Left hindlimb (tissue), 1 donor: Measurements from ENCODE around the gene EPHB1.
A peak's percentile ranks its signal among the peaks of the same experiment; 100 is the strongest.
"Not testable (repeated sequence)": the region's sequence is repeated elsewhere in the genome, so short reads cannot be mapped to it uniquely, and the experiment has no call there.

Experiments used
- DNase-seq: peaks from one replicate; pipeline ENCODE4 v3.0.0-alpha.2; 2018

EPHB1 gene

DNA sequence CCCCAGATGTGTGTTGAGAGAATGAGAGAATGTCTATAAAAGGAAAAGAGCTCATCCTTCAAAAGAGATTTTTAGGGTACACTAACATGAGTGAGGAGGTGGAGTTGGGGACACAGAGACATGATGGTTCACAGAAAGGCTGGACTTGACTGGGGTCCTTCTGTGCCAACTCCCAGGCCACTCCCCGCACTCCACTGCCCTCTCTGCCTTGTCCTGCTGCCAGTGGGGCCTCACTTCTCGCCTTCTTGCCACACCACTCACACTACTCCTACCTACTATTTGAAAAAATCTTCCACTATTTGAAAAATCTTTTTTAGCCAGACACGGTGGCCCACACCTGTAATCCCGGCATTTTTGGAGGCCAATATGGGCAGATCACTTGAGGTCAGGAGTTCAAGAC lies 298.1 kb downstream of the EPHB1 start:
- no peak for DNase-seq

DNA sequence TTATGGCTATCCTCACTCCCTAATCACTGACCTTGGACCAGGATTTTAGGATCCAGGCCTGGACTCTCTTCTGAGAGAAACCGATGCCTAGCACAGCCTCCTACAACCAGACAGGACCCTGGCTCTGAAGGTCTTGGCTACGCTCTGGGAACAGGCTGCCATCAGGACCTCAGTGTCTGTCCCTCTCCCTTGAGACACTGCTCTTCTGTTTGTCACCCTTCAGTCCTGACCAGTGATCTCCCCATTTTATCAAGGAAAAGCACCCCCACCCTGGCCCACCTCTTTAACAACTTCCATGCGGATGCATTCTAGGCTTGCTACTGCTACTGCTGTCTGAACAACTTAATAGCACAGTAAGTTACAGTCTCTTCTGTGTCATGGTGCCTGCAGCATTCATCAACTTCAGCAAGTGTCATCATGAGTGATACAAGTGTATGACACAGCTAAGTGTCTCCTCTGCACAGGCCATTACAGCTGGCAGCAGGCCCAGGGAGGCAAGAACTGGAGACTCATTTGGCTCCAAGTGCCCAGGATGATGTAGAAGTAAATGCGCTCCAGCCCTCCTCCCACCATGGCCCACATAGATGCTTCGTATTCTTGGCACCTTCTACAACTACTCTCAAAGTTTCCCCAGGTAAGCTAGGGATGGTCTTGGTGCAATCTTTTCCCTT lies 302.4 kb downstream of the EPHB1 start:
- DNase-seq: no peak

DNA sequence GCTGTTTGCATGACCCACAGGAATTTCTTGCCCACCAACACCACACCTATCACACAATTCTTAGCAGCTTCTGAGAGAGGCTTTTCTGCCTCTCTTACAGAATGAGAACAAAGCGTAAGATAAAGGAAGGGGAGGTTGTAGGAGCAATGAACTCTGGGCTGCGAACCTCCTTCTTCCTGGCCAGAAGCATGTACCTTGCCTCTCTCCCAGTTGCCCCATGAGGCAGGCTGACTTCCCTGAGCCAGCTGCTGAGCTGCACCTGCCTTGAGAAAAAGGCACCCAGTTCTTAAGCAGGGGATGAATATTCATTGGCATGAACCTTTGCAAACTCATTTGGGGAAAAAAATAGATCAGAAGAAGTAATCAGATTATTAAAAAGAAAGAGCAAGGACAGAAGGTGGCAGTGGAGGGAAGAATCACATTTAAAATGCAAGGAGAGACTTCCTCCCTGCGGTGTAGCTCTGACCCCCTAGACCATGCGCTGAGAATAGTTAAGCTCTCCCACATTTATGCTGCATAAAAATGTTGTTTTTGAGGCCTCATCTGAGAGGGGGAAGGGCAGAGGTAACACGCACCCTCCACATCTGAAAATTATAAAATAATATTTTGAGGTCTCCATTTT lies 304.8 kb downstream of the EPHB1 start:
- no peak for DNase-seq

DNA sequence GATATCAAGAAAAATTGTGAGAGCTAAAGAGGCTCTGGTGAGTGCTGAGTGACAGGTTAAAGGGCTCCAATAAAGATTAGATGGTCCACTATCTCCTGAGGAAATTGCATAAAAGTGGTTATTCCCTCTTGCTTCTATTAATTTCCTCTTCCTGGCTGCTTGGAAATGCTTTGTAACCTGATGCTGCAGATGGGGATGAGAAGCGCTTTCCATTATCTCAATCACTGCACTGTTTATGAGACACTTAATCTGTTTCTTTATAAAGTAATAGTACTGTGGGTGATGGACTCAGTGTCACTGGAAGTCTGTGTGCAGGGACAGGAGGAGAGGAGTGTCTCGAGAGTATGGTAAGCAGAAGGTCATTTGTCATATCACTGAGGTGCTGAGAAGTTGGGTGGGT lies 305.3 kb downstream of the EPHB1 start:
- DNase-seq: no peak

DNA sequence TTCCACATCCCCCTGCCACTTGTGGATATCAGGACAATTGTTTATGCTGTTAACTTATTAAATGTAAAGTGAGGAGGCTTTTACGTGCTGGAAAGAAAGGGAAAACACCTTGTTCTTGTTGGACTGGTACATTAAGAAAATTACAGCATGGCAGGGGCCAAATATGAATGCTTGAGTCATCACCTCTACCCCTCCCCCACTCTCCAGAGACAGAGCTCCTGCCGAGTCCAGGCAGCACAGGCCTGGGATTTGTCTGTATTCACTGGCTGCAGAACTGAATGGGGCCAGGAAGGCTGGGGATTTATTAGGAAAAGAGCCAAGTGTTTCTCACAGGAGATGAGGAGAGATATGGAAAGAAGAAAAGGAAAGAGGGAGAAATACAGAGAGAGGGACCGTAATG lies 308.9 kb downstream of the EPHB1 start:
- DNase-seq: no peak

DNA sequence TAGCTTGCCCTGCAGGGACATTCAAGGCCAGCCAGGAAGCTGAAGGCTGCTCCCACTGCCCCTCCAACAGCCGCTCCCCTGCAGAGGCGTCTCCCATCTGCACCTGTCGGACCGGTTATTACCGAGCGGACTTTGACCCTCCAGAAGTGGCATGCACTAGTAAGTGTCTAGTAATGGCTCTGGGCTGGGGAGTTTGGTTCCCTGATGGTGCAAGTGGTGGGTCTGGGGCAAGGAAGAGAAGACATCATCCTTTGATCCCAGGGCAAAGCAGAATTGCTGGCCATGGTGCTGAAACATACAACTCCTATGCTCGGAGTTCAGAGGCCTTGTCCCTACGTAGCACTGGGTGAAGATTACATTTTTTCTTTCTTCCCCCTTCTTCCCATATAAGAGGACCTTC lies 311.4 kb downstream of the EPHB1 start:
- DNase-seq: peak; percentile 42

DNA sequence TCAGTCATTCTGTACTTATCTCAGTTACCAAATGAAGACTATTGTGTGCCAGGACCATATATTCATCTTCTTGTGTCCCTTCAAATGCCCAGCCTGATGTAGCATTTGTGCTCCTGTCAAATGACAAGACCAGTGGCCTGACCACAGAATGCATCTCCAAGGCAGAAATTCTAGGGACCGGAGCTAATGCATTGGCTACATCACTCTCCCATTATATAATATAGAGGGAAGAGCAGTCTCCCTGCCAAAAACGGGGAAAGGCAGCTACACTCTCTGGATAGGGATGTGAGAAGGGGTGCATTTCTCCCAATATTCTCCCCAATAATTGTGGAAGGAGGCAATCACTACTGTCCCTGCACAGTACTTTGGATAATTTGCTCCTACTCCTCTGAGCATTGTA lies 312.0 kb downstream of the EPHB1 start:
- DNase-seq: no peak

DNA sequence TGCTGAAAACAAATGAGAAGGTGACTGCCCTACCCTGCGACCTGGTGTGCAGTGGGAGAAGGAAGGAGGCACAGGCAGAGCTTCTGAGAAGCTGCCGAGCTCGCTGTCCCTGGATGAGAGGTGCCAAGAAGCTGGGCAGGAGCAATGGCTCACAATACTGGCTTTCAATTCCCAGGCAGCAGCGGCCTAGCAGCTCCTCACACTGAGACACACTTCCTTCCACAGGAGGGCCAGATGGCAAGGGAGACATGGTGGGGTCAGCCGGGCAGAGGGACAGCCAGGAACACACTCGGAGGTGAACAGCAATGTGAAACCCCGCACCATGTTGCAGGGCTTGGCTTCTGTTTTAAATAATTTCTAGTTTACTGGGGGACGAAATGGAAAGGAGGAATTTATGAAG lies 314.6 kb downstream of the EPHB1 start:
- DNase-seq: no peak

DNA sequence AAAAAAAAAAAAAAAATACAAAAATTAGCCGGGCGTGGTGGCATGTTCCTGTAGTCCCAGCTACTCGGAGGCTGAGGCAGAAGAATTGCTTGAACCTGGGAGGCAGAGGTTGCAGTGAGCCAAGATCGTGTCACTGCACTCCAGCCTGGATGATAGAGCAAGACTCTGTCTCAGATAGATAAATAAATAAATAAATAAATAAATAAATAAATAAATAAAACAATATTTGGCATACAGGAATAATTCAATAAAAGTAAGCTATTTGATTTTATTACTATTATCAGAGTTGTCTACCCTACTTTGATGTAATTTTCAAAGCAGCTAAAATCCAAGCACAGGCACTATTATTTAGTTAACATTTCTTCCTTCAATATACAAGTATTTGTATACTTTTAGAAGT lies 319.5 kb downstream of the EPHB1 start:
- not testable (repeated sequence) for DNase-seq

DNA sequence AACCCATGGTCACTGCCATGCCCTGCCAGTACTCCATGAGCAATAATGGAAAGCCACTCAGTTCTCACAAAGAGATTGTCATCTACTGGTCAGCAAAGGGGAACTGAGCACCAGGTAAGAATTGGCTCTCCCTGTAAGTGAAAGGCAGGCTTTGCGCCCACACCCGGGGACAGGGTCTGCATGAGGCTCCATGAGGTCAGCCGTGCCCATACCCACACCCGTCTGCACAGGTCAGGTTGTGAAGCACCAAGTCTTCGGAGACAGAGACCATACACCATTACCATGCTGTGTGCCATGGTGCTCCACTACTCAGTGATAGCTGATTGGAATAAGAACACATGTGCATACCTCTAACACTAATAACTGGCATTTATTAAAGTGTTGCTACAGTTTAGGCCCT lies 322.9 kb downstream of the EPHB1 start:
- no peak for DNase-seq

DNA sequence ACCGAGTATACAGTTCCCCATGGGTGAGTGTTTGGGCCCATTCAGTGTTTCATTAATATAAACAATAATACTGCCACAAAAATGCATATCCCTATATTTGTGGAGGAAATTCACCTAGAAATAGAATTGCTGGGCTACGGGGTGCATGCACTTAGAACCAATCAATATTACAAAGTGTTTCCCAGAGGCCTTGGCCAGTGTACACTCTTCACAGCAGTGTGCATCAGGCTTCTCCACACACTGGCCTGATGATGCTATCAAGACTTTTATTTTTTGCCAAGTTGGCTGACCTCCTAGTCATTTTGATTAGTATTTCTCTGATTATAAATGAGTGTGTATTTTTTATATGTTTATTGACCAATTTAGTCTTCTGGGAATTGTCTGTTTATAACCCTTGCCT lies 323.7 kb downstream of the EPHB1 start:
- DNase-seq: no peak

DNA sequence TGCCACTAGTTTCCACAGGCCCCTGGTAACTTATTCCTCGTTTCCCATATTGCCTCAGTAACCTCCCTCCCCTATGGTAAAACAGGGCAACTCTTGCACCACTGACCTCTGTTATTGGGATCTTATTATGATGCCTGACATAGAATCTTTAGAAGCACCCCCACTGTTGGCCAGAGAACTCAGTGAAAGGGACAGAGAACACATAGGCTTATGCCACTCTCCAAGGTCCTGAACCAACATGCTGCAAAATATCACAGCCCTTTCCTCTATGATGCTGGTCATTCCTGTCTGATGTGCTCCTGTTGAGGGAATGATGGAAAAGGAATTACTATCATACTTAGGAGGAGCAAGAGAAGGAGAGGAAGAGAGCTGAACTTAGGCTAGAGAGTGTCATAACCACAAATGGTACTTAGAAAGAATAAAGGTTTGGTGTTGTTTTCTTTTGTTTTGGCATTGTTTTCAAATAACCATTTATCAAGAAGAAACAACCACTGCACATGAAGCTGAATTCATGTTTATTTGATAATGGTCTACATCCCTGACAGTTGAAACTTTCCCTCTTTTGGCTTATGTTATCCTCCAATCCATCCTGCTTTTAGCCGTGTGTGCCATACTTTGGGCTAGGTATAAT lies 330.2 kb downstream of the EPHB1 start:
- peak; percentile 32 for DNase-seq

DNA sequence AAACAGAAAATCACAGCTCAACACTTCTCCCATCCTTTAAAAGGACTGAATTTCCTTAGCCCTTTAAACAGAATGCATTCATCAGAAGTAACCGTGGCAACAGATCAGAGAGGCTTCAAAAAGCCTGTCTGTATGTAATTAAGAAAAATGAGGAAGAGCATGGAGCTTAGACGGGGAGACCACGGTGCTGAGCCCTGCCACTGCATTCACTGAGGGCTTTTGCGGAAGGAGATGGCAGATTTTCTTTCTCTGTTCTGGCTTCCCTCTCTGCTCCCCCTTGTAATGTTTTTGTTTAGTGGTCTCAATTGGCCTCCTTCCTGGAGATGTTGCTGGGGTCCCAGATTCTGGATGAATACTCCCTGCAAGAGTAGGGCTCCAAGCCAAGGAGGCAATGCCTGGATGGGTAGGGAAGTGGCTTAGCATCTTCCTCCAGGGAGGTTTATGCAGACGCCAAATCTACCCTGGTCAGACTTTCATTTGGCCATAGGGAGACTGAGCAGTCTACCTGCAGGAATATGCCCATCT lies 332.9 kb downstream of the EPHB1 start:
- DNase-seq: no peak

DNA sequence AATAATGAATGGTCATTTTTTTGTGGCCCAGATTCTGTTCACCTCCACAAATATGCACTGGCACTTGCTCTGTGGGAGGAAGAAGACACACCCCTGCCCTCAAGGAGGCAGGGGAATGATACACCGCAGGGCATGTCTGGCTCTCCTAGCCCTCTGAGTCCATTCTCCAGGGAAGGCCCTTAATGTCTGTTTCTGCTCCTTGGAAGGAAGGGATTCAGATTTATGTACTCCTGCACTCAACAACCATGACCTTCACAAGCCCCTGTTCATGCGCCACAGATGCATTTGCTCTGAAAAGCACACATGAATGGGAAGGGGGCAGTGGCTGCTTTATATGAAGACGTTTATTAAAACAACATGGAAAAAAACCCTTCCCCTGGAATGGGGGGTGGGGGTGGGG lies 333.8 kb downstream of the EPHB1 start:
- no peak for DNase-seq

DNA sequence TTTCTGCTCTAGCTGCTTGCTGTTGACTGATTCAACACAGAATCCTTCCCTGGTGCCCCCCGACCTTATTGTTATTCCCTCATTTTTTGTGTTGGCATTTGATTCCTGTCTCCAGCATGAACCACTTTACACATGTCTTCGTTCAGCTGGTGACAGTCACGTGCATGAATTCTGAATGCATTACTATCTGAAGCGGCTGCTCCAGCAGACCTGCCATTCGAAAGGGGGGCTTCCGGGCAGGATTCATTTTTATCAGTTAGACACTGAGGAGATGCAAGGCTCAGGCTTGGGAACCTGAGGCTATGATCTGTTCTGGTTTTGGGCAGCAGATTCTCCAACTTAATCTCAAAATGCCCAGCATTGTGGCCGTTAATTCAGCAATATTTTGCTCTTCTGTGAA lies 336.2 kb downstream of the EPHB1 start:
- DNase-seq: no peak

DNA sequence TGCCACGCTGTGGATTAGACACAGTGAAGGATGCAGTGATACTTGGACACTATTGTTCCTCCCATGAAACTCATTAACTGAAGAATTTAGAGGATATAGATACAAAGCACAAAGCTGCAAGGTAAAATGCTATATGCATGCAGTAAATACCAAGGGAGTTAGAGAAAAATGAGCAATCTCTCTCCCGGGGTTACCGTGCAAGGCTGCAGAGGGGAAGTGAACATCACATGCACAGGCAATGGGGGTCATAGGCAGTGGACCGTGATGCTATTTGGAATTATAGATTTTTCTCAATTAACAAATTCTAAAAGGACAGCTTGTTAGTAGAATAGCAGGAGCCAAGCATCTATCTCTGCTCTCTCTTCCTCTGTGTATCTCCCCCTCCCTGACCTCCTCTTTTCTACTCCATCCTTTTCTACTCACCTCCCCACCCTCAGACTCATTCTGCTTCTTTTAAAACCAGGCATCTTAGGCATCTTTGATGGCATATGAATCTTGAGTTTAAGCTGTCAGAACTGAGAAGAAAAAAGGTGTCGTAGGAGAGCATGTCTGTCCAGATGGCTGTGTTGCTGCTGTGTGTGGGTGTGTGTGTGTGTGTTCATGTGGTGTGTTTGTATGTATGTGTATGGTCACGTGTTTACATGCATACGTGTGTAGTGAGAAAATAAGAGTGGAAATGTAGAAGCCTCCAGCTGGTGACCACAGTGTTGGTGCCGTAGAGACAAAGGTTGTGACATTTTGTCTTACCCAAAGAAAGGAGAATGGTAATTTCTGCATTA lies 339.0 kb downstream of the EPHB1 start:
- no peak for DNase-seq

DNA sequence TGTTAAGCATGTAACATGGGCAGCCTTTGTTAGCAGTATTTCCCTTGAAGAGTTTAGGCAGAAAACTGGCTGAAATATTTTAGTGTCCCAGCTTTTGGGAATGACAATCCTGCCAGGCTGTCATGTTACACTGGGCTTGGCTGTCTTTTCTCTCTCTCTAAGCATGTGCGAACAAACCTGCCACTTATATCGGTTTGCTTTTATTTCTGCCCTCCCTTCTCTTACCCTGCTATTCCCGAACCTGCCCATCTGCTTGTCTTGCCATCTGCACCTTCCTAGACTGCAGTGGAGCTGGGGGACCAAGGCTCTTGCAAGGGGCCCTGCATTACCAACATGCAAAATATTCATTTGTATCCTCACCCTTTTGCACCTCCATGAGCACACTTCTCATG lies 339.6 kb downstream of the EPHB1 start:
- no peak for DNase-seq

DNA sequence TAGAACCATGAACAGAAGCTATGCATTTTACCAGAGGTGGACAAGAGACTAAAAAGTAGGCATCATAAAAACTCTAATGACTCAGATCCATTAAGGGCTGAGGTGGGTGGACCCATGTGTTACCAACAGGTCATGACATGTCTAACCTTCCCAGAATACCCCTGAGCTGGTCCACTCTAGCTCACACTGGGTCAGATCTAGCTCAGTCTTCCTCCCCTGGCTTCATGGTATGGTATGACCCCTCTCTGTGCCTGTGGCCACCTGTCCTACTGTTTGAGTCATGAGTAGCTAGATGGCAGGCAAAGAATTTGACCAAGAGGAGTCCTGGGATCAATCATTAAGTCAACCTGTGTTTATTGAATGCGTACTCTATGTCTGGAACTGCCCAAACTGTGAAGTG lies 340.4 kb downstream of the EPHB1 start:
- no peak for DNase-seq

DNA sequence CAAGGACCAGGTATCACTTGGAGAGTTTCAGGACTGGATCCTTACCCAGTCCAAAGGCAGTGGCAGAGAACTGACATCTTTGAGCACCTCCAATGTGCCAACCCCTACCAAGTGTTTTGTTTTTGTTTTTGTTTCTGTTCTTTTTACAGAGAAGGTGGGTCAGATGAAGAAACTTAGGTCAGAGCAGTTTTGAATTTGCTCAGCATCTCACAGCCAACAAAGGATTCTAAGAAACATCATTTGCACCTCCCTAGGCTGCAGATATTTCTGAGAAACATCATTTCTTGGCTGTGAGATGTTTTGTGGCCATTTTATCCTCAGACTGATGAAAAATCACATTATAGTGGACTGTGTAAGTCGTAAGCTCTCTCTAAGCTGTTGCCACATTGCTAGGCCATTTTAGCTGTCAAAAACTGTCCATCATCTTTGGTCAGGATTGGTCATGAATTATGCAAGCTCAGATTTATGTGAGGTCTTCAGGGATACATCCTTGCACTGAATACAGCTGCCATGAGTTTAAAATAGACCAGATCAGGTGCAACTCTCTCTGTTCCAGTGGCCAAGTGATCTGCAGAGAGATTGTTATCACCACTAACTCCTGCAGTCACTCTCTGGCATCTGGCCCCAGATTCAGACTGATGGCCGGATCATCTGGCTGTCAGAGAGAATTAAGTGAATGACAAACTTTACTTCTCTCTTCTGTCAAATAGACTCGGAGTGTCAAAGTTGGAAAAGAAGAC lies 341.5 kb downstream of the EPHB1 start:
- no peak for DNase-seq

DNA sequence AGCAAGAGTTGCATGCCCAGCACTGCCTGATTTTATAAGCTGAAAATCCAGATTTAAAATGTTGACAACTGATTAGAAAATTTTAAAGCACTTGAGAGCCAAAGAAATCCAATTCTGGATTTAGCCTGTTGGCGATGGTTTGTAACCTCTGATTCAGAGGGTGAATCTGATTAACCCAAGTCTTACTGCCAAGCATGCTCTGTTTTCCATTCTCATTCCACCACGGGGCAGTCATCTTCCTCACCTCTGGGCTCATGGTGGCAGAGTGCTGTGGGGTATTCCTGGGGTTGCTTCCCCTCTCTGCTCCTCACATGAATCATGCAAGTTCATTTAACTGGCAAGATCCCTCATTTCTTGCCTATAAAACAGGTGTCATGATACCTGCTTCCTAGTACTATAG lies 342.2 kb downstream of the EPHB1 start:
- no peak for DNase-seq

DNA sequence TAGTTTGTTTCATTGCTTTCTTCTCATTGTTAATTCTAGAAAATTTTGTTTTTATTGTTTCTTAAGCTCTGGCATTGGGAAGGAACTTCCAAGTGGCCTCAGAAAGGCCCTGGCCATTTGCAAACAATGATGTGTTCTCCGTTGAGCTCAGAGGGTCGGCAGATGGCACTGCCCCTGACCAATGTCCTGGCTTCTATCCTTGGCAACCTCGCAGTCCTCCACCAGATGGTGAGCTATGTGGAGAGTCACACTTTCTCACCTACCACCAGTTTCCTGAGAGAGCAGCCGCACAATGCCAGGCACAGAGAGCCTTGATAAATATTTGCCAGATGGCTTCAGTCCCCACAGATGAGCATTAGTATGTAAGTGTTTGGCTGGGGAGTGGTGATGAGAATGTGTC lies 343.7 kb downstream of the EPHB1 start:
- DNase-seq: no peak

DNA sequence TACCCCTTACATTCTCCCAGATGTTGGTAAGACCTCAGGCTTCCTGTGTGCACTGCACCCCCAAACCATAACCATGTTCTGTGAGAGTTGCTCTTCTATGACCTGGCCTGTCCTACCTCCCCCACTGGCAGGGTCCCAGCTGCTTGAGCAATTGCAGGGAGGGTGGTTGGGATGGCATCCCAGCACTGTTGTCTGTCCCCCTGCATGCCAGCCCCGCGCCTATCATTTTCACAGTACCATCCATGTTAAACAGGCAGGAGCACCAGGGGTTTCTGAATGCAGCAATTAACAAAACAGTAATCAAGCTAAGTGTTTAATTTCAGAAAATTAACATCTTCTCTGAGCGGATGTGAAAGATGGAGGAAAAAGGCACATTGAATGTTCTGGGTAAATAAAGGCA lies 345.5 kb downstream of the EPHB1 start:
- no peak for DNase-seq

DNA sequence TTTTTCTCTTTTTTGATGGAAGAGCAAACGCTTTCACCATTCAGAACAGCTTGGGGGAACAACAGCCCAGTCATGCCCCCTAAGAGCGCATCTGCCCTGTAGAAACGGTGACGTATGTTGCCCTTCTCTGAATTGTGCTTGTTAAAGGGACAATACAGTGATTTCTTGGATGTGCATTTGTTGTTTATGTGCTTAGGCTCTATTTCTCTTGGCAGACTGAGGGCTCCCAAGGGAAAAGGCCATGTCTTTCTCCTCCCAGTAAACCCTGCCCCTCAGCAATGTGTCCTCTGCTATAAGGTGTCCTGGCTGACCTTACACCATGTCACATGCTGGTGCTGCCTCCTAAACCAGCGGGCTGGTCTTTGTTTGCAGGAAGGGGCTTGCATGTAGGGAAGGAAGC lies 346.1 kb downstream of the EPHB1 start:
- DNase-seq: no peak
